T-cell (primary cell): ENCODE data around the gene ACP3. TPM values are rescaled to one million over a fixed set of nuclear protein-coding genes. Genes with fewer than 3 reads are reported as not detected.
"Not testable (repeated sequence)": the region's sequence is repeated elsewhere in the genome, so short reads cannot be mapped to it uniquely, and the experiment has no call there.

Experiments
- ATAC-seq, 4 experiments: fragments of 200-7000 bp in 3 of 4; fragments of 150-1000 bp in 1 of 4; cut with Tn5 transposase; replicated peaks in 1 of 4; 1 replicate in 3 of 4; 2 replicates in 1 of 4; pipeline ENCODE4 v1.10.0; 2021; ENCODE audit warnings: moderate library complexity in 3 of 4, mild to moderate bottlenecking in 2 of 4, moderate number of reproducible peaks in 1 of 4
- CTCF ChIA-PET, 2 donors: fragments of 300-600 bp; sonication (Branson Sonifier 250); formaldehyde crosslinking; loops; one replicate each; lab custom pipeline; 2022; ENCODE audit warnings: antibody characterized with exemption in 2 of 2; lab: Charles Lee
- POLR2A ChIA-PET, 2 donors: fragments of 300-600 bp; sonication (Branson Sonifier 250); formaldehyde crosslinking; loops; one replicate each; lab custom pipeline; 2022; ENCODE audit warnings: antibody characterized with exemption in 2 of 2; lab: Charles Lee
- DNase-seq, 35 experiments: peaks; one replicate each; pipeline versions ENCODE4 v3.0.0 to v3.0.0-alpha.2; 2013 to 2023
- H3K27ac ChIP-seq: one replicate; pipeline ENCODE4 v1.5.1; 2013; ENCODE audit warnings: low read length
- H3K27me3 ChIP-seq, 2 experiments: replicated peaks in 1 of 2; 1 replicate in 1 of 2; 2 replicates in 1 of 2; pipeline versions ENCODE4 v1.6.1 to v1.7.0; 2013; ENCODE audit warnings: low read length in 1 of 2, mixed read lengths in 1 of 2; ENCODE audit not compliant: control insufficient read depth in 2 of 2, insufficient read depth in 2 of 2; ENCODE audit errors: extremely low read depth in 1 of 2
- H3K36me3 ChIP-seq, 2 donors: 1 replicate in 1 of 2; 2 replicates in 1 of 2; pipeline versions ENCODE4 v1.6.1 to v1.7.0; 2013; ENCODE audit warnings: low read length in 1 of 2; ENCODE audit not compliant: control insufficient read depth in 2 of 2, insufficient read depth in 1 of 2; ENCODE audit errors: extremely low read depth in 1 of 2
- H3K4me1 ChIP-seq, 2 experiments: 1 replicate in 1 of 2; 2 replicates in 1 of 2; pipeline versions ENCODE4 v1.6.1 to v1.7.0; 2013; ENCODE audit warnings: low read length in 2 of 2, mixed read lengths in 1 of 2; ENCODE audit not compliant: insufficient read depth in 2 of 2, control insufficient read depth in 1 of 2; ENCODE audit errors: extremely low read depth in 1 of 2
- H3K4me3 ChIP-seq, 2 donors: 1 replicate in 1 of 2; 2 replicates in 1 of 2; pipeline versions ENCODE4 v1.5.1 to v1.7.0; 2013; ENCODE audit warnings: mild to moderate bottlenecking in 2 of 2, low read length in 1 of 2, moderate library complexity in 1 of 2; ENCODE audit not compliant: control insufficient read depth in 1 of 2; ENCODE audit errors: extremely low read depth in 1 of 2
- H3K9me3 ChIP-seq: 2 replicates; pipeline ENCODE4 v1.7.0; 2013
- H3K27ac Mint-ChIP-seq, 2 donors: one replicate each; pipeline ENCODE4 v1.8.0; 2020 to 2021; ENCODE audit warnings: mild to moderate bottlenecking in 2 of 2, mixed read lengths in 2 of 2
- H3K27me3 Mint-ChIP-seq, 2 donors: one replicate each; pipeline ENCODE4 v1.8.0; 2021 to 2022; ENCODE audit warnings: mixed read lengths in 2 of 2
- H3K36me3 Mint-ChIP-seq: one replicate; pipeline ENCODE4 v1.8.0; 2021; ENCODE audit warnings: mixed read lengths
- H3K4me1 Mint-ChIP-seq, 3 donors: one replicate each; pipeline ENCODE4 v1.8.0; 2020 to 2022; ENCODE audit warnings: mixed read lengths in 3 of 3, mild to moderate bottlenecking in 1 of 3
- H3K4me3 Mint-ChIP-seq, 3 donors: one replicate each; pipeline ENCODE4 v1.8.0; 2020 to 2022; ENCODE audit warnings: mild to moderate bottlenecking in 3 of 3, mixed read lengths in 3 of 3, moderate library complexity in 3 of 3
- H3K9me3 Mint-ChIP-seq, 3 donors: one replicate each; pipeline ENCODE4 v1.8.0; 2020 to 2022; ENCODE audit warnings: mixed read lengths in 3 of 3
- WGBS: methylation state at CpG from one replicate; pipeline ENCODE4 v1.1.5; 2013; ENCODE audit warnings: missing lambda C conversion rate; ENCODE audit not compliant: insufficient coverage; 5-methylcytosine and 5-hydroxymethylcytosine counted together
- total RNA-seq, 35 experiments: library from RNA in 6 of 35; stranded (reverse) in 6 of 35; fragments of 120-200 nt in 1 of 35; gene quantifications; one replicate each; pipeline versions ENCODE4 v1.2.1 to v1.2.4 and lab custom pipeline; 2013 to 2026

ACP3 gene
- total RNA-seq, 5 donors from 2014 or later (not counting 1 experiment from before 2014, with no cell fraction given), result not detected

DNA sequence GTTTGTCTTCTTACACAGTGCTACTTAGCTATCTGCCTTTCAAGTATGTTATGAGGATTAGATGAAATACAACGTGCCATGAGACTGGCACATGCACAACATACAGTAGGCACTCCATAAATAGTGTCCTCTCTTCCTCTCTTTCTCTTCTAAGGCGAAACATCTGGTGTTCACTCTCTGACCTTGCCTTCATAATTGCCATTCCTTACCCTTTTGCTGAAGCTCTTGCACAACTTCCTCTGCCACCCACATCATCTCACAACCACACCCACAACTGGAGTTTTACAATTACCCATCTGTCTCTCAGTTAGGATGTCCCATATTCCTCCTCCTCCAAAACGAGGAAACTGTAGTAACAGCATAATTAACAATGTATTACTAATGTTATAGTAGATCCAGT, 26.4 kb upstream of the ACP3 start:
- ATAC-seq, result no peak
- POLR2A ChIA-PET, result no interaction called here

GRCh38 chr3:132292042-132292441, 25.2 kb upstream of the ACP3 start:
- Histone ChIP-seq H3K4me3 (no peak overlapping the region), H3K27ac (no peak overlapping the region), H3K4me1 (no peaks in the 10 kb centered on the region), H3K27me3 (no peaks in the 10 kb centered on the region), H3K36me3 (no peaks in the 10 kb centered on the region), H3K9me3 (no peaks in the 10 kb centered on the region)
- Mint-ChIP-seq H3K4me3 (no peak overlapping the region), H3K4me1 (no peaks in the 10 kb centered on the region), H3K36me3 (no peaks in the 10 kb centered on the region), H3K27me3 (peaks cover 11 to 18% of the 10 kb centered on the region in 2 donors), H3K27ac (no peak overlapping the region), H3K9me3 (peaks cover 4 to 8% (median 7%) of the 10 kb centered on the region in 3 donors)
- 100% methylated on average over 3 of the region's 4 CpGs for WGBS
- POLR2A ChIA-PET, result no interaction called here
- CTCF ChIA-PET, result no interaction called here
- DNase-seq (no peak), ATAC-seq (no peak)

More for the DNA sequence above, 26.4 kb upstream of the ACP3 start:
- no peak overlapping the region for H3K4me3 Mint-ChIP-seq
- Histone ChIP-seq H3K27me3 (no peaks in the 10 kb centered on the region), H3K4me3 (no peak overlapping the region), H3K36me3 (no peaks in the 10 kb centered on the region), H3K9me3 (no peaks in the 10 kb centered on the region), H3K4me1 (no peaks in the 10 kb centered on the region), H3K27ac (no peak overlapping the region)
- H3K9me3 Mint-ChIP-seq, result peaks cover 2 to 4% (median 2%) of the 10 kb centered on the region in 3 donors
- H3K27ac Mint-ChIP-seq, result peak overlapping the region in 1 of 2 donors; percentile 10
- CTCF ChIA-PET, result no interaction called here
- H3K4me1 Mint-ChIP-seq, result no peaks in the 10 kb centered on the region
- DNase-seq, result no peak
- WGBS, result 50% methylated on average over 1 of the region's 3 CpGs
- peaks cover 13 to 18% of the 10 kb centered on the region in 2 donors for H3K27me3 Mint-ChIP-seq
- no peaks in the 10 kb centered on the region for H3K36me3 Mint-ChIP-seq

- no peak overlapping the region for H3K4me3 ChIP-seq
- H3K9me3 ChIP-seq, result no peaks in the 10 kb centered on the region
- H3K4me1 Mint-ChIP-seq, result no peaks in the 10 kb centered on the region
- ATAC-seq (no peak), DNase-seq (no peak)
- H3K27me3 ChIP-seq, result no peaks in the 10 kb centered on the region
- no peaks in the 10 kb centered on the region for H3K36me3 Mint-ChIP-seq
- H3K9me3 Mint-ChIP-seq, result peaks cover 4 to 8% (median 4%) of the 10 kb centered on the region in 3 donors
- no peaks in the 10 kb centered on the region for H3K36me3 ChIP-seq
- ChIA-PET POLR2A (no interaction called here), CTCF (no interaction called here)
- peaks cover 7 to 11% of the 10 kb centered on the region in 2 donors for H3K27me3 Mint-ChIP-seq
- H3K4me3 Mint-ChIP-seq, result no peak overlapping the region
- H3K27ac ChIP-seq, result no peak overlapping the region
- H3K4me1 ChIP-seq, result no peaks in the 10 kb centered on the region
- H3K27ac Mint-ChIP-seq, result no peak overlapping the region
These were observed 24.0 kb upstream of the ACP3 start for GRCh38 chr3:132293251-132293650.

DNA sequence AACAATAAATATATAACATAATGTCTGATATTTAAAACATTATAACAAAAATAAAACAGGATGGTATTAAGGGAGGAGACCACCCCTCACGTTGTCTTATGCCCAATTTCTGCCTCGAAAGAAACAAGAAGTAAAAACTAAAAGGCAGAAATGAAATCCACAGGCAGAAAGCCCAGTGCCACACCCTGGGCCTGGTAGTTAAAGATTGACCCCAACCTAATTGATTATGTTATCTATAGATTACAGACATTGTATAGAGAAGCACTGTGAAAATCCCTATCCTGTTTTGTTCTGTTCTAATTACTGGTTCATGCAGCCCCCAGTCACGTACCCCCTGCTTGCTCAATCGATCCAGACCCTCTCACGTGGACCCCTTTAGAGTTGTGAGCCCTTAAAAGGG, 22.3 kb upstream of the ACP3 start:
- Histone ChIP-seq H3K9me3 (no peaks in the 10 kb centered on the region), H3K36me3 (no peaks in the 10 kb centered on the region), H3K4me1 (no peaks in the 10 kb centered on the region), H3K27me3 (no peaks in the 10 kb centered on the region), H3K4me3 (no peak overlapping the region), H3K27ac (no peak overlapping the region)
- ChIA-PET CTCF (no interaction called here), POLR2A (no interaction called here)
- Mint-ChIP-seq H3K4me3 (no peak overlapping the region), H3K9me3 (peaks cover 4 to 8% (median 4%) of the 10 kb centered on the region in 3 donors), H3K4me1 (no peaks in the 10 kb centered on the region), H3K36me3 (no peaks in the 10 kb centered on the region), H3K27ac (no peak overlapping the region), H3K27me3 (peaks cover 6 to 7% of the 10 kb centered on the region in 2 donors)
- ATAC-seq (no peak), DNase-seq (no peak)
- WGBS, result 70% methylated on average over 3 of the region's 5 CpGs

DNA sequence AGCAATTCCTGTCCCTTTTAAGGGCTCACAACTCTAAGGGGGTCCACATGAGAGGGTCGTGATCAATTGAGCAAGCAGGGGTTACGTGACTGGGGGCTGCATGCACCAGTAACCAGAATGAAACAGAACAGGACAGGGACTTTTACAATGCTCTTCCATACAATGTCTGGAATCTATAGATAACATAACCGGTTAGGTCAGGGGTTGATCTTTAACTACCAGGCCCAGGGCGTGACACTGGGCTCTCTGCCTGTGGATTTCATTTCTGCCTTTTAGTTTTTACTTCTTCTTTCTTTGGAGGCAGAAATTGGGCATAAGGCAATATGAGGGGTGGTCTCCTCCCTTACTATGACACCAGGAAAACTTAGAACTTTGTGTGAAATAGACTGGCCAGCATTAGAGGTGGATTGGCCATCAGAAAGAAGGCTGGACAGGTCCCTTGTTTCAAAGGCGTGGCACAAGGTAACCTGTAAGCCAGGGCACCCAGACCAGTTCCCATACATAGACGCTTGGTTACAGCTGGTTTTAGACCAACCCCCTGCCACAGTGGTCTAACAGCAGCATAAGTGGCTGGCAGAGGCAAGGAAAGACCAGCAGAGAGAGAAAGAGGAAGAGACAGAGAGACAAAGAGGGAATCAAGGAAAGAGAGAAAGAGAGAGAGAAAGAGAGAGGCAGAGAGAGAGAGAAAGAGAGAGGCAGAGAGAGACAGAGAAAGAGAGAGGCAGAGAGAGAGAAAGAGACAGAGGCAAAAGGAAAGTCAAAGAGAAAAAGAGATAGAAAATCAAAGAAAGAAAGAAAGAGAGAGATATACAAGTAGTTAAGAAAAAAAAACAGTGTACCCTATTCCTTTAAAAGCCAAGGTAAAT, 13.6 kb upstream of the ACP3 start:
- Mint-ChIP-seq H3K27me3 (peaks cover 7 to 14% of the 10 kb centered on the region in 2 donors), H3K9me3 (peaks cover 7 to 11% (median 8%) of the 10 kb centered on the region in 3 donors)
- H3K4me3 Mint-ChIP-seq, H3K27ac ChIP-seq, CTCF ChIA-PET, H3K9me3 ChIP-seq, H3K36me3 ChIP-seq, H3K4me1 Mint-ChIP-seq, DNase-seq, H3K4me1 ChIP-seq, H3K27me3 ChIP-seq, H3K36me3 Mint-ChIP-seq, POLR2A ChIA-PET, H3K27ac Mint-ChIP-seq, ATAC-seq, H3K4me3 ChIP-seq: not testable (repeated sequence)
- 79% methylated on average over 3 of the region's 6 CpGs for WGBS

DNA sequence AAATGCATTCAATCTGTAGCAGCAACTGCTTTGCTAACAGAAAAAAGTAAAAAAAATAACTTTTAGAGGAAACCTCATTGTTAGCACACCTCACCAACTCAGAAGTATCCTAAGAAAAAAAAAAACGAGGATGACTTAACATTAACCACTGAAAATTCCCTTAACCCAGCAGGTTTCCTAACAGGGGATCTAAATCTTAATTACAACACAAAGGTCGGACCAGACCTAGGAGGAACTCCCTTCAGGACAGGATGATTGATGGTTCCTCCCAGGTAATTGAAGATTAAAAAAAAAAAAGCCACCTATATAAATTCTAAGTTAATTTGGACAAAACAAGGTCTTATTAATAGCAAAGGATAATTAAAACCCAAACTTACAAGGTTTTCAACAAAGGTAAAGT, 12.9 kb upstream of the ACP3 start:
- H3K4me3 Mint-ChIP-seq, POLR2A ChIA-PET, H3K4me1 Mint-ChIP-seq, H3K4me1 ChIP-seq, H3K4me3 ChIP-seq, H3K27me3 ChIP-seq, H3K27ac Mint-ChIP-seq, ATAC-seq, H3K36me3 Mint-ChIP-seq, CTCF ChIA-PET, H3K36me3 ChIP-seq, H3K9me3 ChIP-seq, H3K27ac ChIP-seq, DNase-seq: not testable (repeated sequence)
- Mint-ChIP-seq H3K9me3 (peaks cover 7 to 11% (median 8%) of the 10 kb centered on the region in 3 donors), H3K27me3 (peaks cover 7 to 14% of the 10 kb centered on the region in 2 donors)
- WGBS, result no CpG with 5 or more reads among the region's 2 CpGs
